SU-DHL-6 (cell line): ENCODE measurements around the gene MARCHF11.

ENCODE experiments used
- CTCF ChIP-seq: fragments of 200-600 bp; sonication (generic); IDR thresholded peaks from one replicate; pipeline ENCODE4 v1.5.1; 2017; ENCODE audit warnings: antibody characterized with exemption, mild to moderate bottlenecking, low read length, moderate library complexity; ENCODE audit not compliant: insufficient read depth, poor library complexity, severe bottlenecking
- EZH2phosphoT487 ChIP-seq: fragments of 200-600 bp; sonication (generic), shearing (Covaris generic); conservative IDR thresholded peaks from 2 replicates; pipeline ENCODE4 v1.6.1; 2018; ENCODE audit warnings: mild to moderate bottlenecking, antibody characterized with exemption, low read length, moderate library complexity, mixed read lengths

GRCh38 chr5:16160706-16161105, 18.9 kb downstream of the MARCHF11 start:
- TF ChIP-seq CTCF = peak; percentile 67
- TF ChIP-seq EZH2phosphoT487 = no peak
